ENCODE results near the gene KCNK2. TPM values are rescaled to one million over a fixed set of nuclear protein-coding genes. Genes with fewer than 3 reads are reported as not detected.

KCNK2 gene, protein sequence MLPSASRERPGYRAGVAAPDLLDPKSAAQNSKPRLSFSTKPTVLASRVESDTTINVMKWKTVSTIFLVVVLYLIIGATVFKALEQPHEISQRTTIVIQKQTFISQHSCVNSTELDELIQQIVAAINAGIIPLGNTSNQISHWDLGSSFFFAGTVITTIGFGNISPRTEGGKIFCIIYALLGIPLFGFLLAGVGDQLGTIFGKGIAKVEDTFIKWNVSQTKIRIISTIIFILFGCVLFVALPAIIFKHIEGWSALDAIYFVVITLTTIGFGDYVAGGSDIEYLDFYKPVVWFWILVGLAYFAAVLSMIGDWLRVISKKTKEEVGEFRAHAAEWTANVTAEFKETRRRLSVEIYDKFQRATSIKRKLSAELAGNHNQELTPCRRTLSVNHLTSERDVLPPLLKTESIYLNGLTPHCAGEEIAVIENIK
- polyA plus RNA-seq (ENCODE audit: insufficient read length in 4 of 4) = 1 to 10 TPM; 2.1 to 2.9 (median 2.4) TPM

DNA sequence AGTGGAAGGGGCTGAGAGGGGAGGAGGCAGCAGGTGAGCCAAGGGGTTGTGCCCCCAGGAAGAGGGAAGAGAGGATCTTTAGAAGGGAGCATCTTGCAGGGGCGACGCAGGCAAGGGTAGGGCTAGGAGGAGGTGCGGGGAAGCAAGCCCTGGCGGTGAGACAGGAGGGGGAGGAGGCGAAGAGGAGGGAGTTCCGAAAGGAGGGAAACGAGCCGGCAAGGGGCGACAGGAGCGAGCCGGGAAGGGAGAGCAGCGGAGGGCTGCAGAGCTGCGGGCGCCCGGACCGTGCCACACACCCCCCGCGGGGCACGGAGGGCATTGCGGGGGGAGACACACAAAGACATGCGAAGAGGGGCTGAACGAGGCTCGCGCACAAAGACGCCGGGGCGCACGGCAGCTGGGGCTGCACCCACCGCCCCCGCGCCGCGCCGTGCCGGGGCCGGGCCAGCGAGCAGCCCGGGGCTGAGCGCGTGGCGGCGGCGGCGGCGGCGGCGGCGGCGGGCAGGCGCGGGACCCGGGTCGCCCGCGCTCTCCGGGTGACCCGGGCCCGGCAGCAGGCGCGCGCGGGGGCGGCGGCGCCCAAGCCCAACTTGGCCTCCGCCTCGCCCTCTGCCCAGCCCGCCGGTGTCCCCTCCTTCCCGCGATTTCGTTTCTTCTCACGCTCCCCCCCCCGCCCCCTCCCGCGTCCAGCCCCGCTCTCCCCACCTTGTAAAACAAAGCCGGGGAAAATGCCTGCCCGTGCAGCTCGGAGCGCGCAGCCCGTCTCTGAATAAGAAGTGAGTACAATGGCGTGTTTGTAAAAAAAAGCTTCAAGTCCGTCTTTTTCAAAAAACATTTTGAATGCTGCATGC lies at the start of gene KCNK2:
Gene KCNK2 (plus strand): TSS at position 206 of the 851 bp plus-strand sequence. CDS start 649 bp downstream, outside the sequence.
- no peak for DNase-seq (ENCODE audit: low read depth in 4 of 4, low spot score in 3 of 4)

DNA sequence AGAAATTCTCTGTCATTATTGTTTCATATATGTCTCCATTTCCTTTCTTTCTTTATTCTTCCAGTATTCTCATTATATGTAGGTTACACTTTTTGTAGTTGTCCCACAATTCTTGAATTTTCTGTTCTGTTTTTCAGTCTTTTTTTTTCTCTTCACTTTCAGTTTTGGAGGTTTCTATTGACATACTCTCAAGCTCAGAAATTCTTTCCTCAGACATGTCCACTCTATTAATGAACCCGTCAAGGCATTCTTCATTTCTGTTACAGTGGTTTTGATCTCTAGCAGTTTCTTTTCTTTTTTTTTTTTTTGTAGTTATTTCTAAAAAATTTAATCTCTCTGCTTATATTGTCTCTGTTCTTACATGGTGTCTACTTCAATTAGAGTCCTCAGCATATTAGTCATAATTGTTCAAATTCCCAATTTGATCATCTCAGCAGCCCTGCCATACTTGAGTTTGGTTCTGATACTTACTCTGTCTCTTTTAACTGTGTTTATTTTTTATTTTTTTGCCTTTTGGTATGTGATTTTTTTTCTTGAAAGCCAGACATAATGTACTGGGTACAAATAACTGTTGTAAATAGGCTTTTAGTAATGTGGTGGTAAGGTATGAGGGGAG lies 49.5 kb upstream of the KCNK2 start:
- no peak for DNase-seq (ENCODE audit: low read depth in 4 of 4, low spot score in 3 of 4)

DNA sequence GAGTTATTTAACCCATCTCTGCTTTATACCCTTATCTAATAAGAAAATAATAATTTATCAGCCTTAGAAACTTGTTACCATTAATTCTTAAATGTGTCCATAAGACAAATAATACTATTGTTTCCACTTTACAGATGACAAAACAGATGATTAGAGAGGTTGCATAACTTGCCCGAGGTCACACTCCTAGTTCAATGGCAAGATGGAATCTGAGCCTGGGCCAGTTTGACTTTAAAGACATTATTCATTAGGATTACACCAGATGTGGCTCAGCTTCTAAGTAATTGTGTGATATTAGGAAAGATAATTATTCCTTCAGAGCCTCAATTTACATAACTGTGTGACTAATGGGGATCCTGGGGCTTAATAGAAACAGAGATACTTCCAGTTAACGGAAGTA lies 42.3 kb upstream of the KCNK2 start:
- no peak for DNase-seq (ENCODE audit: low read depth in 4 of 4, low spot score in 3 of 4)

DNA sequence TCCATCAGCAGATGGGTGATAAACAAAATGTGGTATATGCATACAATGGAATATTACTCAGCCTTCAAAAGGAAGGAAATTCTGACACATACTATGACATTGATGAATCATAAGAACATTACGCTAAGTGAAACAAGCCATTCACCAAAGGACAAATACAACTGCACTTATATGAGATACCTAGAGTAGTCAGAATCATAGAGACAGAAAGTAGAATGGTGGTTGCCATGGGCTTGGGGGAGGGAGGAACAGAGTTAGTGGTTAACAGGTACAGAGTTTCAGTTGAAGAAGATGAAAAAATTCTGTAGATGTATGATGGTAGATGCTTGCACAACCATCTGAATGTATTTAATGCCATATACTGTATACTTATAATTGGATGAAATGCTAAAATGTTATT lies 39.1 kb upstream of the KCNK2 start:
- no peak for DNase-seq (ENCODE audit: low read depth in 4 of 4, low spot score in 3 of 4)

DNA sequence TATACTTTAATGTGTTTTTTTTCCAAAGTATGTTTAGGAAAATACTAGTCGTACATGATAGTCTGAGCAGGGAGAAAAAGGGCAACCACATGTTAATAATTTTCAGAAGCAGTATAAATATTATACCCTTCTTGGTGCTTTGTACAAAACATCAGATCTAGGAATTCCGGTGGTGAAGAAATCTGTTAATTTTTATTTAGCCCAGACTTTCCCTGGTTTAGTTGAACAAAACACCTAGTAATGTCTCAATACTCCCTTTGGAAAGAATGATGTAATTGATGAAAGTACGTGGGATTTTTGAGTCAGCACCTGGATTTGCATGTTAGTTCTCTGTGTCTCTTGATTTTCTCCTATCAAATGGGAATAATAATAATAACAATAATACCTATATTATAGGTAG lies 38.4 kb upstream of the KCNK2 start:
- no peak for DNase-seq (ENCODE audit: low read depth in 4 of 4, low spot score in 3 of 4)

DNA sequence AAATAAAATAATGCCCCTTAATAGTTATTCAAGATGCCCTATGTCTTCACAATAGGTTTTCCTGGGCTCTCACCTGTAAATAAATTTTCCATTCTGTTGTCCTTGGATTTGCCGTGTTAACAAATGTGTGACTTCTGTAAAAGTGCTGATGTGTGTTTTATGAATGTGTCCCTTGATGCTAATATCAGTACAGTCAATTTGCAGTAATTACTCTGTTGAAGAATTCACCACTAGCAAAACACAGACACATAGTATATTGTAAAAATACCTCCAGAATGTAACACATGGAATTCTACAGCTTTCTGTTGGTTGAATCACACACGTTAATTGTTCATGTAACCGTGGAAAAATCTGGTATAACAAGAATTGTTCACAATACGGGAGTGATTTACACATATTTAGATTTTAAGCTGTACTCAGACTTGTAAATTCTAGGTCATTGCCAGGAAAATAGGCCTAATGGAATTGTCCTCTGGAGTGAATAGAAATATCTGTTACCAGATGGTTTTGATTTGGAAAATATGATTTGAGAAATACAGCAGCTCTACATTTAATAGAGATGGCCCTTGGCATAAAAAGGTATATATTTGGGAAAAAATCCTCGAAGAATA lies 36.7 kb upstream of the KCNK2 start:
- DNase-seq (ENCODE audit: low read depth in 4 of 4, low spot score in 3 of 4) = no peak

DNA sequence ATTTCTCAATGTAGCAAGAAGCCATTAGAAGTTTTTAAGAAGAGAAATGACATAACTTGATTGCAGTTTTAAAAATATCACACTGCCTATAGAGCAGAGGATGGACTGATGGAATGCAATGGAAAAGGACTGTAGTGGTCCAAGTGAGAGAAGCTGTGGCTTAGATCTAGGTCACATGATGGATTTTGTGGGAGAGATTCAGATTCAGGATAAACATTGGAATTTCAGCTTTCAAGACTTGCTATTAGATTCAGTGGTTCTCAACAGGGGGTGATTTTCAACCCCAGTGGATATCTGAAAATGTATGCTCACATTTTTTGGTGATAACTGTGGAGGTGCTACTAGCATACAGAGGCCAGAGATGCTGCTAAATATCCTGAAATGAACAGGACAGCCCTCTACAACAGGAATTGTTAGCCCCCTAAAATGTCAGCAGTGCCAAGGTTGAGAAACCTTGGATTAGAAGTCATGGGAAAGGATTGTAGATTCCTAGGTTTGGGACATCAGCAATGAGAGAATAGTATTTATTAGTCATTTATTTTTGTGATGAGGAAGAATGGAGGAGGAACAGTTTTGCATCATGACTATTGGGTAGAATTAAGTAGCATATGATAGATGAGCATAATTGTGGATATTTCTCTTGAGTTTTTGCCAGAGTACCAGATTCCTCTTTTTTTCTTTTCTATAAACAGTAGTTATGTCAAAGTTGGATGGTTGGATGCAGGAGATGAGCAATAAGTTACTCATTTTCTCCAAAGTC lies 30.1 kb upstream of the KCNK2 start:
- DNase-seq (ENCODE audit: low read depth in 4 of 4, low spot score in 3 of 4) = no peak

DNA sequence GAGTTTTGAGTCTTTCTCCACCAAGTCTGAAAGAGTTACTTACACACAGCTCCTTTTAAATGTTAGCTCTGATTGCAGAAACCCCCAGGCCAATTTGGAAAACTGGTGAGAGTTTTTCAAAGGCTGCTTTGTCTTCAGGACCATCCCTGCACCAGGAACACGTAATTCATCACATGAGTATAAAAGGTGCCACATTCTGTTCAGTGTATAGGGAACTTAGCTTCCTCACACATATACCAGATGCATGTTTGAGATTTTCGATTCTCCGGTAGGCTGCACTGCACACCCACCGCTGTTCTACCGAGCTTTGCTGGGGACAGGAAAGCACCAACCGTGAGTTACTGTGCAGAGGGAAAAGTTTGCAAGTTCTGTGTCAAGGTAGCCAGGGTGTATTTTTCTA lies 28.3 kb upstream of the KCNK2 start:
- DNase-seq (ENCODE audit: low read depth in 4 of 4, low spot score in 3 of 4) = no peak

DNA sequence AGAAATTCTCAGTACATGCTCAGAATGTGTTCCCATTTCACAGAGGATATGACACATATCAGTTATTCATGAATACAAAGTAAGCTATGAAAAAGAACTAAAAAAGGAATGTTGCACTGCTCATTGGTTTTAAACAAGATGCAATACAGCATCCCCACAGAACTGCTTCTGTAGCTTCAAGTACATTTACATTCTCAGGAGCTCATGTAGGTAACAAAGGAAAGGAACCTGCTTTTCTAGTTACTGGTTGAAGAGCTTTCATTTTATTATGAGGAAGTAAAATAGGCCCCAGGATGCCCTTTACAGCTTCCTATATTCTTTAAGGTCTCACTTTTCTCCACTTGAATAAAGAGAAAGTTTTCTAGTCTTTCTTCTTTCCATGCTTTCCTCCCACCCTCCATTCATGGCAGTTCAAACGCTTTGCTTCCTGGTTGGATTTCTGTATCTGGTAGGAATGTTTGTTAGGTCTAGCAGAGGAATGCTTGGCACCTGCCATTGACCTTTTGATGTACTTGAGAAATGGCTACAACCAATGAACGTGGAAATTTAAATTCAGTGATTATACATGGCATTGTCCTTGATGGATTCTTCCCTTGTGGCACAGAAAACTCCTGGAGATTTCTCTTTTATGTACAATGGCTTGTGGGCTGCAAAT lies 27.1 kb upstream of the KCNK2 start:
- no peak for DNase-seq (ENCODE audit: low read depth in 4 of 4, low spot score in 3 of 4)

DNA sequence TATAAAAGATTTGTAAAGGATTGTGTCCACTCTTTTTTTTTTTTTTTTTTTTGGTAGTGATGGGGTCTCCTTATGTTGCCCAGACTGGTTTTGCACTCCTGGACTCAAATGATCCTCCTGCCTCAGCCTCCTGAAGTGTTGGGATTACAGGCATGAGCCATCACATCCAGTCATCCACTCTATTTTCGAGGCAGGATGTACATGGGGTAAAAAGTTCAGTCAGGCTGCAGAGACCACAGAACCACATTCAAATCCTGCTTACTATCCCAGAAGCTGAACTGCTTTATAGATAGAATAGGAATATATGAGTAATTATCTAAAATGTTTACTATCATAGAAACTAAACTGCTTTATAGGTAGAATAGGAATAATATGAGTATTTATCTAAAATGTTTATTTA lies 26.0 kb upstream of the KCNK2 start:
- no peak for DNase-seq (ENCODE audit: low read depth in 4 of 4, low spot score in 3 of 4)

DNA sequence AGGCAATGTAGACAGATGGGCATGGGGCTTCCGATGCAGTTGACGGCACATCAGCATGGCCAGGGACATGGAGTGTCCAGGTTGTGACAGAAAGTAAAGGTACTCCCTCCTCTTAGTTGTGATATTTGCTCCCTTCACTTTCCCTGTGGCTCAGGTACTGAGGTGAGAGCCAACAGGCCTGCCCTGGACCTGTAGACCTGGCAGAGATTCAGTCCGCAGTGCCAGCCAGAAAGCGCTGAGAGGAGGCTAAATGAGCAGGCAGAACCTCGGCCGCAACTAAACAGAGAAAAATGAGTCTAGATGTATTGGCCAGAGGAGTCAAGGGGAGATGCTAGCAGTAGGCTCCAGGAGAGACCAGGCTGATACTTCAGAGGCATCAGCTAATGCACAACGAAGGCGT lies 22.6 kb upstream of the KCNK2 start:
- DNase-seq (ENCODE audit: low read depth in 4 of 4, low spot score in 3 of 4) = no peak

DNA sequence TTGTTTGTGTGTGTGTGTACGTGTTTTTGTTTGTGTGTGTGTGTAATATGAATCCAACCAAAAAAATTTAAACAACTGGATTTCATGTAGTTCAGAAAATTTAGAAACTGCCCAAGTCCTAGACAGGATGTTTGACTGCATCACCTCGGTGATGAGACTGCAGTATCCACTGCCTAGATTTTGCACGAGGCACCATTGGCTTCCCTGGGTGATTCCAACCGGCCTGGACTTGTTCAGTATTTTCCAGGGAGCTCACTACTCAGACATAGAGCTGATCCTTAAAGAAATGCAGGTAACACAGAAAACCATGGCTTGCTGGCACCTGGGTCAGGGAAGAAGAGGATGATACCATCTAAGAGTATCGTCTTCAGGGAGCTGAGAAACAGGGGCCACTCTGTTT lies 18.2 kb upstream of the KCNK2 start:
- no peak for DNase-seq (ENCODE audit: low read depth in 4 of 4, low spot score in 3 of 4)

DNA sequence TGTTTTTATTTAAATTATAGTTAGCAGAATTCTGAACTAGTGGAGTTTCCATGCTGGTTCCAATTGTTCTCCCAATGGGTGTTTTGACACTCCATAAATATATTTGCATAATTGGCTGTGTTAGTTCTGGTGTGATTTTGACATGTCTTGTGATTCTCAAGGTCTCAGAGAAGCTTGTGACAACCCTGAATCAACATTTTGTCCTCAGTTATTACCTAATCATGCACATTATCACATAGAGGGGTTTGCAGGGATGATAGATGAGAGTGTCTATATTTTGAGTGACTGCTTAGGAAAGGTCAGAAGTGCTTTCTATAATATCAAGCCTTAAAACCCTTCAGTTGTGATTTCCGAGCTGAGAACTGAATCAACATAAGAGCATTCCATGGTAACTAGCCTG lies 11.5 kb upstream of the KCNK2 start:
- DNase-seq (ENCODE audit: low read depth in 4 of 4, low spot score in 3 of 4) = no peak

DNA sequence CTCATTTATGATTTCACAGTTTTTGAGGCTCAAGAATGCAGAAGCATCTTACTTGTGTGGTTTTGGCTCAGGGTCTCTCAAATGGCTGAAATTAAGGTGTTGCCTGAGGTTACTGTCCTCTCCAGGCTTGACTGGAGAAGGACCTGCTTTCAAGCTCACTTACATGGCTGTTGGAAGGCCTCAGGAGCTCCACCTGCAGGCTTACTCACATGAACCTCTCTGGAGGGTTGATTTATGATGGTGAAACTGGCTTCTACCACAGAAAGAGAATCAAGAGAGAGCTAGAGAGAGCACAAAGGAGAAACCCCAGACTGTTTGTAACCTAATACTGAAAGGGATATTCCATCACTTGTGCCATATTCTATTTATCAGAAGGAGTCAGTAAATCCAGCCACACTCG lies 6.2 kb upstream of the KCNK2 start:
- DNase-seq (ENCODE audit: low read depth in 4 of 4, low spot score in 3 of 4) = no peak

DNA sequence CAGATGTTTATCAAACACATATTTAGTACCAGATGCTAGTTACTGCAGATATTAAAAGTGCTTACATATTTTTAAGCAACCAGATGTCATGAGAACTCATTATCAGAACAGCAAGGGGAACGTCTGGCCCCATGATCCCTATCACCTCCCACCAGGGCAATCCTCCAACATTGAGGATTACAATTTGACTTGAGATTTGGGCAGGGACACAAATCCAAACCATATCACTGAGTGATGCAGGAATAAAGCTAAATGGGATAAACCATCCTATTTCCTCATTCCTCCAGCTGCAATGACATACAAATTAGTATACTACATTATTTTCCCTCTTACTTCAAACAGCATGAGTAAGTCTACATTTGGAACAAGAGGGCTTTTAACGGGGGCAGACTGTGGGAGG lies 3.1 kb upstream of the KCNK2 start:
- DNase-seq (ENCODE audit: low read depth in 4 of 4, low spot score in 3 of 4) = no peak

DNA sequence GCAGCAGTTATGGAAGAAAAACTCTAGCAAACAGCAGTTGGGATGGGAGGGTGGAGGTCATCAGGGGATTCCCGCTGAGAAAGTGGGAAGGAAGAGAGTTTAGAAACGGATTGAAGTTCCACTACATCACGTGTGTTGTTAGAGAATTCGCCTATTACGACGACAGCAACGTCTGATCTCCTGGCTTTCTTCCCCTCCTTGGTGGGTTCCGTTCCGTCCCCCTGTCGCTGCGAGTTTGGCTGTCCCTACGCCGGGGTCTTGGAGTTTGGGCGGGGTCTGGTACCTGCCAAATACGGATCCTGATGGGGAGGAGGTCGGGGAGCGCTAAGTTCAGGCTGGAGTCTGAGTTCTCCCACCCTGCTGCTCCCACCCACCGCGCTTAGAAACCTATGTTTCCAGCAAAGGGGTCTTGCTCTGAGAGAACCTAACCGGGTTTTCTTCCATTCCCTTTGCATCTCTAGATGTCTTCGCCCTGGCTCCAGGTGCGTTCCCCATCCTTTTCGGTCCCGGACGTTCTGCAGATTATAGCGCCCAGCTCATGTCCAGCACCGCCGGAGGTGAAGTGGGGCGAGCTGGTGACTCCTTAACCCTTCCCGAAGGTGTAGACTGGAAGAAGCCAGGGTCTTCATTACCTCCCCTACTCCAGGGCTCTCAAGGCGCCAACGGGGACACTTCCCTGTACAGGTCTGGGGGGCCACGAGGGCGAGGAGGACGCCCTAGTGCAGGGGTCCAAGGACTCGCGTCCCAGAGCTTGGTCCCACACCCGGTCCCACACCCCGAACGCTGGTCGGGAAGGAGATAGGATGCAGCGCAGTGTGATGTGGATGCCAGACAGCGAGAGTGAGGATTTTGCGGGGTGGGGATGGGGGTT lies 641 bp upstream of the KCNK2 start:
- DNase-seq (ENCODE audit: low read depth in 4 of 4, low spot score in 3 of 4) = no peak

DNA sequence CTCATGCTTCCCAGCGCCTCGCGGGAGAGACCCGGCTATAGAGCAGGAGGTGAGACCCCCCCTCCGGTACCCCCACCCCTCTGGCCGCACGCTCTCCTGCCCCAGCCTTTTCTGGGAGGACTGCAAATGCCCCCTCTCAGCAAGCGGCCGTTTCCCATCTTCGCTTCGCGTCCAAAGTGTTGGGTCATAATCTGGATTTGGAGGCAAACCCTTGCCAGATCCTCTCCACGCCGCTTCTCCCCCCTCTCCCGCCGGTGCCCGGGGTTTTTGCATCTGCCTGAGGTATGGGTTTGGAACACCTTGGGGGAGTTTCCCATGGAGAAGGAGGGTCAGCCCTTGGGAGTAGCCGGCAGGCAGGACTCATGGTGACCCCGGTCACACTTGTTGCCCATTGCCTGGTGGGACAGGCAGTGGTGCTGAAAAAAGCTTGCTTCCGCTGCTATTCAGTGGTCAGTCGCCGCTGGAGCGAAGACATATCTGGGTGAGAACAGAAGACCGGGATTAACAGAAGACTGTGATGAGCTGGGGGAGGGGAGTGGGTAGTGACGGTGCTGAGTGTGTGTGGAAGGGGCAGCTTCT lies 935 bp downstream of the KCNK2 start:
- no peak for DNase-seq (ENCODE audit: low read depth in 4 of 4, low spot score in 3 of 4)

DNA sequence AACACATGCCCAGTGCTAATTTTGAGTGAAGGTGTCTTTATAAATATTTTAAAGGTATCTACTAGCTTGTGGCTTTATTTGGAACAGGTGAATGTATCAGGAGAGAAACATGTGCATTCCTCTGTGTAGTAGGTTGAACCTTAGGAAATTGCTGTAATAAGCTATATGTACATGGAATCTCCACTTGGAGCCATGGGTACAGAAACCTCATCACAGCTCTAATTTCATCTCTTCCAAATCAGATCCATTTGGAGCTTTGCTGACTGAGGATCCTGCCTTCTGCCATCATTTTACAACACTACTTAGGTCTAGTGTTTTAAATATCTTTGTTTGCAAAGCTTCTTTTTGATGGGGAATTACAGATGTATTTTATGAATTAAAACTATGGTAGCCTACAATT lies 2.1 kb downstream of the KCNK2 start:
- no peak for DNase-seq (ENCODE audit: low read depth in 4 of 4, low spot score in 3 of 4)
